Upper lobe of left lung (tissue), 4 donors: ENCODE measurements around the gene SLC6A18.

Source experiments
- EP300 ChIP-seq, 4 donors: sonication (generic); formaldehyde crosslinking; IDR thresholded peaks; one replicate each; pipeline ENCODE4 v1.5.1; 2017; ENCODE audit warnings: antibody characterized with exemption in 4 of 4, control low read depth in 2 of 4
- POLR2A ChIP-seq, 4 donors: fragments of 450-650 bp; IDR thresholded peaks; one replicate each; pipeline ENCODE4 v1.5.1; 2016 to 2017; ENCODE audit warnings: antibody characterized with exemption in 4 of 4, mild to moderate bottlenecking in 2 of 4
- POLR2AphosphoS5 ChIP-seq, 2 donors: sonication (generic); formaldehyde crosslinking; IDR thresholded peaks; one replicate each; pipeline ENCODE4 v1.5.1; 2017; ENCODE audit warnings: antibody characterized with exemption in 2 of 2
- TF ChIP-seq, protein P1 (sequence below), 6 experiments: fragments of 450-650 bp in 4 of 6; fragments of 200-600 bp in 2 of 6; sonication (generic) in 2 of 6; IDR thresholded peaks; one replicate each; pipeline ENCODE4 v1.5.1; 2016 to 2019; ENCODE audit warnings: antibody characterized with exemption in 6 of 6

- TF ChIP-seq EP300 (IDR thresholded peaks at IDR 0.05) = no peak
- TF ChIP-seq, protein P1, sequence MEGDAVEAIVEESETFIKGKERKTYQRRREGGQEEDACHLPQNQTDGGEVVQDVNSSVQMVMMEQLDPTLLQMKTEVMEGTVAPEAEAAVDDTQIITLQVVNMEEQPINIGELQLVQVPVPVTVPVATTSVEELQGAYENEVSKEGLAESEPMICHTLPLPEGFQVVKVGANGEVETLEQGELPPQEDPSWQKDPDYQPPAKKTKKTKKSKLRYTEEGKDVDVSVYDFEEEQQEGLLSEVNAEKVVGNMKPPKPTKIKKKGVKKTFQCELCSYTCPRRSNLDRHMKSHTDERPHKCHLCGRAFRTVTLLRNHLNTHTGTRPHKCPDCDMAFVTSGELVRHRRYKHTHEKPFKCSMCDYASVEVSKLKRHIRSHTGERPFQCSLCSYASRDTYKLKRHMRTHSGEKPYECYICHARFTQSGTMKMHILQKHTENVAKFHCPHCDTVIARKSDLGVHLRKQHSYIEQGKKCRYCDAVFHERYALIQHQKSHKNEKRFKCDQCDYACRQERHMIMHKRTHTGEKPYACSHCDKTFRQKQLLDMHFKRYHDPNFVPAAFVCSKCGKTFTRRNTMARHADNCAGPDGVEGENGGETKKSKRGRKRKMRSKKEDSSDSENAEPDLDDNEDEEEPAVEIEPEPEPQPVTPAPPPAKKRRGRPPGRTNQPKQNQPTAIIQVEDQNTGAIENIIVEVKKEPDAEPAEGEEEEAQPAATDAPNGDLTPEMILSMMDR (IDR thresholded peaks at IDR 0.05) = no peak
- no peak for TF ChIP-seq POLR2A (IDR thresholded peaks at IDR 0.05)
- no peak for TF ChIP-seq POLR2AphosphoS5 (IDR thresholded peaks at IDR 0.05)
These were observed 11.5 kb upstream of the SLC6A18 start for GRCh38 chr5:1213508-1214162.
